ENCODE data around the gene ADAMTS12.

Gene ADAMTS12

GRCh38 chr5:33701951-33702350, 189.8 kb downstream of the ADAMTS12 start:
- DNase-seq = no peak

GRCh38 chr5:33701251-33701650, 190.5 kb downstream of the ADAMTS12 start:
- no peak for DNase-seq

GRCh38 chr5:33696411-33696810, 195.4 kb downstream of the ADAMTS12 start:
- DNase-seq = no peak

GRCh38 chr5:33692980-33693379, 198.8 kb downstream of the ADAMTS12 start:
- DNase-seq = no peak

GRCh38 chr5:33691856-33692255, 199.9 kb downstream of the ADAMTS12 start:
- no peak for DNase-seq

- no peak for DNase-seq
Observed at GRCh38 chr5:33690374-33691135, 201.2 kb downstream of the ADAMTS12 start.

GRCh38 chr5:33688526-33688925, 203.3 kb downstream of the ADAMTS12 start:
- DNase-seq = no peak

- no peak for DNase-seq
Observed at GRCh38 chr5:33688066-33688465, 203.7 kb downstream of the ADAMTS12 start.

- no peak for DNase-seq
Observed at GRCh38 chr5:33685873-33686755, 205.7 kb downstream of the ADAMTS12 start.

GRCh38 chr5:33684496-33685159, 207.2 kb downstream of the ADAMTS12 start:
- DNase-seq = no peak

- no peak for DNase-seq
Observed at GRCh38 chr5:33679791-33680190, 212.0 kb downstream of the ADAMTS12 start.

GRCh38 chr5:33675958-33676464, 215.8 kb downstream of the ADAMTS12 start:
- DNase-seq = no peak

GRCh38 chr5:33671700-33672291, 220.0 kb downstream of the ADAMTS12 start:
- no peak for DNase-seq

GRCh38 chr5:33662722-33663427, 228.9 kb downstream of the ADAMTS12 start:
- no peak for DNase-seq

GRCh38 chr5:33659526-33660169, 232.1 kb downstream of the ADAMTS12 start:
- DNase-seq = no peak

GRCh38 chr5:33657804-33658440, 233.9 kb downstream of the ADAMTS12 start:
- DNase-seq = no peak

GRCh38 chr5:33657176-33657575, 234.6 kb downstream of the ADAMTS12 start:
- DNase-seq = no peak

GRCh38 chr5:33650911-33651310, 240.9 kb downstream of the ADAMTS12 start:
- no peak for DNase-seq

GRCh38 chr5:33649549-33650482, 242.0 kb downstream of the ADAMTS12 start:
- peak in 2 of 14 donors; percentile 5 to 10 for DNase-seq

Data from C1 segment of cervical spinal cord (tissue), 14 donors.